Osteoblast (primary cell): ENCODE data around the gene HECTD2. TPM values are rescaled to one million over a fixed set of nuclear protein-coding genes. Genes with fewer than 3 reads are reported as not detected.
A peak's percentile ranks its signal among the peaks of the same experiment; 100 is the strongest.
"Not testable (repeated sequence)": the region's sequence is repeated elsewhere in the genome, so short reads cannot be mapped to it uniquely, and the experiment has no call there.

Experiments used
- DNase-seq: peaks from one replicate; pipeline ENCODE4 v3.0.0; 2011; ENCODE audit warnings: low spot score, mixed read lengths; ENCODE audit not compliant: insufficient read length; ENCODE audit errors: missing footprints
- H2AFZ ChIP-seq: 2 replicates; pipeline ENCODE4 v1.6.0; 2011; ENCODE audit warnings: mild to moderate bottlenecking, low read length
- H3K27ac ChIP-seq: 2 replicates; pipeline ENCODE4 v1.5.1; 2011; ENCODE audit warnings: mild to moderate bottlenecking, low read depth, low read length, moderate library complexity
- H3K27me3 ChIP-seq: 2 replicates; pipeline ENCODE4 v1.6.0; 2012; ENCODE audit warnings: mild to moderate bottlenecking, control low read depth, inconsistent platforms, low read length, moderate library complexity; ENCODE audit not compliant: insufficient read depth
- H3K36me3 ChIP-seq: 2 replicates; pipeline ENCODE4 v1.5.1; 2011; ENCODE audit warnings: mild to moderate bottlenecking, low read length, control low read depth, moderate library complexity; ENCODE audit not compliant: insufficient read depth
- H3K4me1 ChIP-seq: 2 replicates; pipeline ENCODE4 v1.5.1; 2011; ENCODE audit warnings: mild to moderate bottlenecking, low read length, control low read depth, moderate library complexity; ENCODE audit not compliant: insufficient read depth
- H3K4me2 ChIP-seq: 2 replicates; pipeline ENCODE4 v1.6.0; 2011; ENCODE audit warnings: mild to moderate bottlenecking, low read length; ENCODE audit not compliant: insufficient read depth
- H3K4me3 ChIP-seq: fragments of 200-600 bp; sonication (generic); 3 replicates; pipeline ENCODE4 v1.5.1; 2012; ENCODE audit warnings: mild to moderate bottlenecking, low read length, inconsistent platforms; ENCODE audit not compliant: insufficient read depth
- H3K79me2 ChIP-seq: 2 replicates; pipeline ENCODE4 v1.6.0; 2012; ENCODE audit warnings: mild to moderate bottlenecking, low read length, control low read depth, inconsistent platforms; ENCODE audit not compliant: insufficient read depth
- H3K9me3 ChIP-seq: 2 replicates; pipeline ENCODE4 v1.5.1; 2011; ENCODE audit warnings: low read depth, low read length, control low read depth
- H4K20me1 ChIP-seq: 2 replicates; pipeline ENCODE4 v1.6.0; 2012; ENCODE audit warnings: mild to moderate bottlenecking, low read length, control low read depth; ENCODE audit not compliant: insufficient read depth
- total RNA-seq: library from RNA; depleted of rRNA; stranded (reverse); fragments of >200 nt; gene quantifications from 2 replicates; pipeline ENCODE4 v1.2.3, GENCODE V29; 2012
- TF ChIP-seq, protein P1 (sequence below): IDR thresholded peaks from 2 replicates; pipeline ENCODE4 v1.5.1; 2011; ENCODE audit warnings: mild to moderate bottlenecking, low read depth, low read length, moderate library complexity; ENCODE audit errors: extremely low read depth

HECTD2 gene, protein sequence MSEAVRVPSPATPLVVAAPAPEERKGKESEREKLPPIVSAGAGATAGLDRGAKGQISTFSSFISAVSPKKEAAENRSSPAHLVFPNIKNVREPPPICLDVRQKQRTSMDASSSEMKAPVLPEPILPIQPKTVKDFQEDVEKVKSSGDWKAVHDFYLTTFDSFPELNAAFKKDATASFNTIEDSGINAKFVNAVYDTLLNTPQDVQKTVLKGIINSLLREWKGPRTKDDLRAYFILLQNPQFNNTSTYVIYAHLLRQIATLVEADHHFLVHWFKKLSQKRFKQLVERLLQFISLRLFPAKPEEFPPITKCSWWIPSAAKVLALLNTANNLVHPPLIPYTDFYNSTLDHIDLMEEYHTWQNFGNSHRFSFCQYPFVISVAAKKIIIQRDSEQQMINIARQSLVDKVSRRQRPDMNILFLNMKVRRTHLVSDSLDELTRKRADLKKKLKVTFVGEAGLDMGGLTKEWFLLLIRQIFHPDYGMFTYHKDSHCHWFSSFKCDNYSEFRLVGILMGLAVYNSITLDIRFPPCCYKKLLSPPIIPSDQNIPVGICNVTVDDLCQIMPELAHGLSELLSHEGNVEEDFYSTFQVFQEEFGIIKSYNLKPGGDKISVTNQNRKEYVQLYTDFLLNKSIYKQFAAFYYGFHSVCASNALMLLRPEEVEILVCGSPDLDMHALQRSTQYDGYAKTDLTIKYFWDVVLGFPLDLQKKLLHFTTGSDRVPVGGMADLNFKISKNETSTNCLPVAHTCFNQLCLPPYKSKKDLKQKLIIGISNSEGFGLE
- 15.9 and 17.1 TPM in 2 replicates for total RNA-seq

DNA sequence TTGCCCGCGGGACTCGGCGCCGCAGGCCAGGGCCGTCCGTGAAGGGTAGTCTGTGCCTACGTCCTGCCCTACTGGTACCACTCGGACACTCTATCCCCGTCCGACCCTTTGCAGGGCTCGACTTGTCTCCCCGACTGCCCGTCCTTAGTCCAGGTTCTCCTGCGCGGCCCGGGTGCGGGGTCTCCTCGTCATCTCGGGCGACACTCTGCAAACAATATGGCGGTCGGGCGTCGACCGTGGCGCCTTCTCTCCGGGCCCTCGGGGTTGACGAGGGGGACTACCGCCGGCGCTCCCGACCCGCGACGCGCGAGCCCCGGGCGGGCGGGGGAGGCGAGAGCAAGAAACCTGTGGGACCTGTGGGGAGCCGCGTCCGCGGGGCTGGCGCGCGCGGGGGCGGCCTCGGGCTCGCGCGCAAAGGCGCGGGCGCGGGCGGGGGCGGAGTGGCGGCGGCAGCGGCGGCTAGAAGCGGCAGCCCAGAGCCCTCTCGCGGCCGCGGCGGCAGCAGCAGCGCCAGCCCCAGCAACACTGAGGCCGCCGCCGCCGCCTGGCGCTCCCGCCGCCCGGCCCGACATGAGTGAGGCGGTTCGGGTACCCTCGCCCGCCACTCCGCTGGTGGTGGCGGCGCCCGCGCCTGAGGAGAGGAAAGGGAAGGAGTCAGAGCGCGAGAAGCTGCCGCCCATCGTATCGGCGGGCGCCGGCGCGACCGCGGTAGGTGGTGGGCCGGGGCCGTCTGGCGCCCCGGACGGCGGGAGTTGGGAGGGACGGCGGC, at the start of gene HECTD2:
HECTD2 (plus strand) TSS at position 476 of the 769 bp plus-strand sequence; CDS start at position 571, 95 bp downstream.
- TF ChIP-seq, protein P1, sequence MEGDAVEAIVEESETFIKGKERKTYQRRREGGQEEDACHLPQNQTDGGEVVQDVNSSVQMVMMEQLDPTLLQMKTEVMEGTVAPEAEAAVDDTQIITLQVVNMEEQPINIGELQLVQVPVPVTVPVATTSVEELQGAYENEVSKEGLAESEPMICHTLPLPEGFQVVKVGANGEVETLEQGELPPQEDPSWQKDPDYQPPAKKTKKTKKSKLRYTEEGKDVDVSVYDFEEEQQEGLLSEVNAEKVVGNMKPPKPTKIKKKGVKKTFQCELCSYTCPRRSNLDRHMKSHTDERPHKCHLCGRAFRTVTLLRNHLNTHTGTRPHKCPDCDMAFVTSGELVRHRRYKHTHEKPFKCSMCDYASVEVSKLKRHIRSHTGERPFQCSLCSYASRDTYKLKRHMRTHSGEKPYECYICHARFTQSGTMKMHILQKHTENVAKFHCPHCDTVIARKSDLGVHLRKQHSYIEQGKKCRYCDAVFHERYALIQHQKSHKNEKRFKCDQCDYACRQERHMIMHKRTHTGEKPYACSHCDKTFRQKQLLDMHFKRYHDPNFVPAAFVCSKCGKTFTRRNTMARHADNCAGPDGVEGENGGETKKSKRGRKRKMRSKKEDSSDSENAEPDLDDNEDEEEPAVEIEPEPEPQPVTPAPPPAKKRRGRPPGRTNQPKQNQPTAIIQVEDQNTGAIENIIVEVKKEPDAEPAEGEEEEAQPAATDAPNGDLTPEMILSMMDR = peak; percentile 13
- no peaks in the 10 kb centered on the region for H3K36me3 ChIP-seq

DNA sequence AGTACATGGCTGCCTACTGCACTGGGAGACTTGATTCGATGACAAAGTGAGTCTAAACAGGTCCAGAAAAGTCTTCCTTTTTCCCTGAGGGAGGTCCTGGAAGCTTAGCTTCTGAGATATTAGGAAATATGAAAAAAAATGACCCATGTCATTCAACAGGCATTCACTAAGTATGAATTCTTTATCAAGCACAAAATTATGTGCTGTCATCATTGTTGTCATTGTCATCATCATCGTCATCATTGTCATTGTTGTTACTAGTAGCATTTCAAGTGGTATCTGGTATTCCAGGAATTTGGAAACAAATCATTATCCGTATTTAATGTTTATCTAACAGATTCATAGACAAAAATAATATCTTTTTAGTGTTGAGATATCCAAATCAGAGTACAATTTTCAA, 49.7 kb upstream of the HECTD2 start:
- no peak overlapping the region for H3K4me2 ChIP-seq
- no peak overlapping the region for H3K4me3 ChIP-seq
- TF ChIP-seq, protein P1 = no peak
- H2AFZ ChIP-seq = no peak overlapping the region
- no peaks in the 10 kb centered on the region for H4K20me1 ChIP-seq
- H3K9me3 ChIP-seq = no peaks in the 10 kb centered on the region
- no peak for DNase-seq
- no peak overlapping the region for H3K27ac ChIP-seq
- no peaks in the 10 kb centered on the region for H3K79me2 ChIP-seq
- no peaks in the 10 kb centered on the region for H3K36me3 ChIP-seq
- H3K4me1 ChIP-seq = no peaks in the 10 kb centered on the region
- H3K27me3 ChIP-seq = no peaks in the 10 kb centered on the region

More for the DNA sequence above, at the start of gene HECTD2:
- H2AFZ ChIP-seq = peak within 1 kb of the TSS; percentile 96
- peaks cover 6% of the 10 kb centered on the region for H4K20me1 ChIP-seq
- DNase-seq = peak; percentile 95
- peaks cover 41% of the 10 kb centered on the region for H3K79me2 ChIP-seq
- H3K27me3 ChIP-seq = no peaks in the 10 kb centered on the region
- peaks cover 26% of the 10 kb centered on the region for H3K4me1 ChIP-seq
- H3K4me3 ChIP-seq = peak within 1 kb of the TSS; percentile 86
- peak within 1 kb of the TSS; percentile 89 for H3K4me2 ChIP-seq
- no peaks in the 10 kb centered on the region for H3K9me3 ChIP-seq
- peak within 1 kb of the TSS; percentile 96 for H3K27ac ChIP-seq

DNA sequence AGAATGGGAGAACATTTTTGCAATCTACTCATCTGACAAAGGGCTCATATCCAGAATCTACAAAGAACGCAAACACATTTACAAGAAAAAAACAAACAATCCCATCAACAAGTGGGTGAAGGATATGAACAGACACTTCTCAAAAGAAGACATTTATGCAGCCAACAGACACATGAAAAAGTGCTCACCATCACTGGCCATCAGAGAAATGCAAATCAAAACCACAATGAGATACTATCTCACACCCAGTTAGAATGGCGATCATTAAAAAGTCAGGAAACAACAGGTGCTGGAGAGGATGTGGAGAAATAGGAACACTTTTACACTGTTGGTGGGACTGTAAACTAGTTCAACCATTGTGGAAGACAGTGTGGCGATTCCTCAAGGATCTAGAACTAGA, 44.6 kb upstream of the HECTD2 start:
- H3K4me3 ChIP-seq, H3K79me2 ChIP-seq, DNase-seq, H2AFZ ChIP-seq, H3K36me3 ChIP-seq, H3K9me3 ChIP-seq, H3K4me1 ChIP-seq, H3K27me3 ChIP-seq, H4K20me1 ChIP-seq, H3K4me2 ChIP-seq, H3K27ac ChIP-seq: not testable (repeated sequence)

DNA sequence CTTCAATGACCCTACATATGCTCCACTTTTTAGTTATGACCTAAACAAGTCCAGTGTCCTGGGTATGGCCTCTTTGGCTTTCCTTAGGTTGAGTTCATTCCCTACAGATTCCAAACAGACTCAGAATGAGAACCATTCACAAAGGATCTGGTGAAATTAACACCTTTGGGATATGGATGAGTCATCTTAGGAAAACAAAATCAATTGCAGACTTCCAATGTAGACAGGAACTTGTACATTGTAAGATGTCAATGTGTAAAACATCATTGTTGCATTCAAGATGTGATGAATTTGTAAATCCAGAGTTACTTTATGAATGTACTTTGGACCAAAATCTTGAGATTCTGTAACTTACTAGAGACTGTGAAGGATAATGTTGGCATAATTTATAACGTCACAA, 43.4 kb upstream of the HECTD2 start:
- TF ChIP-seq, protein P1 = no peak

More for the DNA sequence above, 43.4 kb upstream of the HECTD2 start:
- Histone ChIP-seq H3K4me3 (no peak overlapping the region), H3K27me3 (no peaks in the 10 kb centered on the region), H3K9me3 (no peaks in the 10 kb centered on the region), H4K20me1 (no peaks in the 10 kb centered on the region), H3K79me2 (no peaks in the 10 kb centered on the region), H3K27ac (no peak overlapping the region), H3K4me2 (no peak overlapping the region), H3K4me1 (peaks cover 7% of the 10 kb centered on the region), H2AFZ (no peak overlapping the region), H3K36me3 (no peaks in the 10 kb centered on the region)
- no peak for DNase-seq
